RWPE2 (cell line): ENCODE results near the gene METTL16.
"Not testable (repeated sequence)": the region's sequence is repeated elsewhere in the genome, so short reads cannot be mapped to it uniquely, and the experiment has no call there.

Experiments
- ATAC-seq: fragments of 200-7000 bp; cut with Tn5 transposase; 3 replicates; pipeline ENCODE4 v1.9.1; 2021; ENCODE audit warnings: low read depth
- DNase-seq: peaks from one replicate; pipeline ENCODE4 v3.0.0-alpha.2; 2020; ENCODE audit warnings: low spot score
- H3K27ac ChIP-seq: fragments of 450-650 bp; 2 replicates; pipeline ENCODE4 v1.5.1; 2017; ENCODE audit warnings: mild to moderate bottlenecking; ENCODE audit not compliant: poor library complexity, severe bottlenecking
- H3K27me3 ChIP-seq: fragments of 250-450 bp; sonication (Bioruptor Pico); 2 replicates; pipeline ENCODE4 v1.5.1; 2021; ENCODE audit warnings: mild to moderate bottlenecking, moderate library complexity; ENCODE audit not compliant: insufficient read depth, poor library complexity, severe bottlenecking
- H3K36me3 ChIP-seq: fragments of 250-450 bp; sonication (Bioruptor Pico); 2 replicates; pipeline ENCODE4 v1.5.1; 2020; ENCODE audit warnings: low read depth, mild to moderate bottlenecking, moderate library complexity
- H3K4me1 ChIP-seq: fragments of 250-450 bp; sonication (Bioruptor Pico); 2 replicates; pipeline ENCODE4 v1.5.1; 2021; ENCODE audit warnings: mild to moderate bottlenecking, moderate library complexity; ENCODE audit not compliant: insufficient read depth, poor library complexity, severe bottlenecking
- H3K4me3 ChIP-seq: fragments of 250-450 bp; sonication (Bioruptor Pico); 2 replicates; pipeline ENCODE4 v1.5.1; 2021; ENCODE audit warnings: mild to moderate bottlenecking, moderate library complexity; ENCODE audit not compliant: severe bottlenecking
- H3K9me3 ChIP-seq: fragments of 250-450 bp; sonication (Bioruptor Pico); 2 replicates; pipeline ENCODE4 v1.5.1; 2021; ENCODE audit warnings: mild to moderate bottlenecking, moderate library complexity; ENCODE audit not compliant: severe bottlenecking
- TF ChIP-seq, protein P1 (sequence below): fragments of 450-650 bp; IDR thresholded peaks from one replicate; pipeline ENCODE4 v1.5.1; 2017; ENCODE audit warnings: mild to moderate bottlenecking, moderate library complexity; ENCODE audit not compliant: poor library complexity, severe bottlenecking

The METTL16 gene

DNA sequence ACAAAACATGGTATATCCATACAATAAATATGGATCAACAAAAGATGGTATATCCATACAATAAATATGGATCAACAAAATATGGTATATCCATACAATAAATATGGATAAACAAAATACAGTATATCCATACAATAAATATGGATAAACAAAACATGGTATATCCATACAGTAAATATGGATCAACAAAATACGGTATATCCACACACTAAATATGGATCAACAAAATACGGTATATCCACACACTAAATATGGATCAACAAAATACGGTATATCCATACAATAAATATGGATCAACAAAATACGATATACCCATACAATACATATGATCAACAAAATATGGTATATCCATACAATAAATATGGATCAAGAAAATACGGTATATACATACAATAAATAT is 8.1 kb downstream of the METTL16 start:
- no peak overlapping the region for H3K27ac ChIP-seq
- H3K9me3 ChIP-seq, result no peaks in the 10 kb centered on the region
- peaks cover 24% of the 10 kb centered on the region for H3K36me3 ChIP-seq
- no peak for DNase-seq
- no peak overlapping the region for H3K4me3 ChIP-seq
- TF ChIP-seq, protein P1, sequence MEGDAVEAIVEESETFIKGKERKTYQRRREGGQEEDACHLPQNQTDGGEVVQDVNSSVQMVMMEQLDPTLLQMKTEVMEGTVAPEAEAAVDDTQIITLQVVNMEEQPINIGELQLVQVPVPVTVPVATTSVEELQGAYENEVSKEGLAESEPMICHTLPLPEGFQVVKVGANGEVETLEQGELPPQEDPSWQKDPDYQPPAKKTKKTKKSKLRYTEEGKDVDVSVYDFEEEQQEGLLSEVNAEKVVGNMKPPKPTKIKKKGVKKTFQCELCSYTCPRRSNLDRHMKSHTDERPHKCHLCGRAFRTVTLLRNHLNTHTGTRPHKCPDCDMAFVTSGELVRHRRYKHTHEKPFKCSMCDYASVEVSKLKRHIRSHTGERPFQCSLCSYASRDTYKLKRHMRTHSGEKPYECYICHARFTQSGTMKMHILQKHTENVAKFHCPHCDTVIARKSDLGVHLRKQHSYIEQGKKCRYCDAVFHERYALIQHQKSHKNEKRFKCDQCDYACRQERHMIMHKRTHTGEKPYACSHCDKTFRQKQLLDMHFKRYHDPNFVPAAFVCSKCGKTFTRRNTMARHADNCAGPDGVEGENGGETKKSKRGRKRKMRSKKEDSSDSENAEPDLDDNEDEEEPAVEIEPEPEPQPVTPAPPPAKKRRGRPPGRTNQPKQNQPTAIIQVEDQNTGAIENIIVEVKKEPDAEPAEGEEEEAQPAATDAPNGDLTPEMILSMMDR, result no peak
- H3K27me3 ChIP-seq, result no peaks in the 10 kb centered on the region
- ATAC-seq, result no peak
- H3K4me1 ChIP-seq, result no peaks in the 10 kb centered on the region

GRCh38 chr17:2502871-2503580 is 8.7 kb downstream of the METTL16 start:
- Histone ChIP-seq H3K27me3 (no peaks in the 10 kb centered on the region), H3K4me3 (no peak overlapping the region), H3K27ac (no peak overlapping the region), H3K4me1 (no peaks in the 10 kb centered on the region), H3K9me3 (no peaks in the 10 kb centered on the region), H3K36me3 (peaks cover 24% of the 10 kb centered on the region)
- TF ChIP-seq, protein P1, result no peak
- ATAC-seq (no peak), DNase-seq (no peak)

DNA sequence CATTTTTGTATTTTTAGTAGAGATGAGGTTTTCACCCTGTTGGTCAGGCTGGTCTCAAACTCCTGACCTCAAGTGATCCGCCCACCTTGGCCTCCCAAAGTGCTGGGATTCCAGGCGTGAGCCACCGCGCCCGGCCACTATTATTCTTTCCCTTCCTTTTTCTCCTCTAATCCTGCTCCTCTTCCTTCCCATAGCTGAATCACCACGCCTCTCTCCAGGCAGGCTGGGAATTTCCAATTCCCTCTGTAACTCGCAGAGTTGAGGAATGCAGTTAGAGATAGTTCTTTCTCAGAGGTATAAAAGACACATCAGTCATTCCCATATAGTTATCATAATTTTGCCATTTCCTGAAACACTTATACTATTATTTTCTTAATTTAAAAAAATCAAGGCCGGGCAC is 11.2 kb downstream of the METTL16 start:
- no peaks in the 10 kb centered on the region for H3K27me3 ChIP-seq
- H3K9me3 ChIP-seq, result no peaks in the 10 kb centered on the region
- TF ChIP-seq, protein P1, result no peak
- DNase-seq, result no peak
- no peak for ATAC-seq
- no peaks in the 10 kb centered on the region for H3K4me1 ChIP-seq
- no peak overlapping the region for H3K27ac ChIP-seq
- peaks cover 24% of the 10 kb centered on the region for H3K36me3 ChIP-seq
- H3K4me3 ChIP-seq, result no peak overlapping the region

DNA sequence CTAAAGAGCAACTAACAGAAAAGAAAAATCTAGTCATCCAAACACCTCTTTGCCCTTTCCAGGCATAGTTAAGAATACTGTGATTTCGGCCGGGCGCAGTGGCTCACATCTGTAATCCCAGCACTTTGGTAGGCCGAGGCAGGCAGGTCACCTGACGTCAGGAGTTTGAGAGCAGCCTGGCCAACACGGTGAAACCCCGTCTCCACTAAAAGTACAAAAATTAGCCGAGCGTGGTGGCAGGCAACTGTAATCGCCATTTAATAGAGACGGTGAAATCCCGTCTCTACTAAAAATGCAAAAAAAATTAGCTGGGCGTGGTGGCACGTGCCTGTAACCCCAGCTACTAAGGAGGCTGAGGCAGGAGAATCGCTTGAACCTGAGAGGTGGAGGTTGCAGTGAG is 22.4 kb downstream of the METTL16 start:
- H3K27me3 ChIP-seq, DNase-seq, H3K4me3 ChIP-seq, H3K27ac ChIP-seq, H3K36me3 ChIP-seq, ATAC-seq, H3K9me3 ChIP-seq: not testable (repeated sequence)
- peaks cover 21% of the 10 kb centered on the region for H3K4me1 ChIP-seq

DNA sequence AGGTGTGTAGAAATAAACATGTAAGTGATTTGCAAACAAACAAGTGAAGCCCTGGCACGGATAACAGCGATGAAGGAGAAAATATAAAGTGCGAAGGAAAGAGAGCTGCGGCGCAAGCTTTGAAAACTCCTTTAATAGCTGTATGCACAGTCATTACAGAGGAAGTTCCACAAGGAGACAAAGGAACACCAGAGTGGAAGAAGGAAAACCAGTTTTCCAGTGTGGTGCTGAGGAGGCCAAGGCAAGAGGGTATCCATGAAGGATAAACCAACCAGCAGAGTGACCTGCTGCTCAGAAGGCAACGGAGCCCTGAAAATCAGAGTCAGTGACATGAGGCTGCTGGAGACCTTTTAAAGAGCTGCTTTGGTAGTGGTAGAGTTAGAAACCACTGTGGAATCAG is 24.4 kb downstream of the METTL16 start:
- TF ChIP-seq, protein P1, result no peak
- Histone ChIP-seq H3K27me3 (no peaks in the 10 kb centered on the region), H3K36me3 (0 out of 2 replicates have a peak, but pooled peaks cover 3% of the 10 kb centered on the region), H3K4me3 (no peak overlapping the region), H3K4me1 (peaks cover 25% of the 10 kb centered on the region), H3K9me3 (no peaks in the 10 kb centered on the region), H3K27ac (no peak overlapping the region)
- DNase-seq (no peak), ATAC-seq (no peak)

GRCh38 chr17:2486709-2487108 is 25.0 kb downstream of the METTL16 start:
- H3K9me3 ChIP-seq, ATAC-seq, H3K27ac ChIP-seq, H3K27me3 ChIP-seq, H3K4me3 ChIP-seq, DNase-seq, H3K36me3 ChIP-seq: not testable (repeated sequence)
- H3K4me1 ChIP-seq, result peaks cover 25% of the 10 kb centered on the region
